Spleen (tissue), 11 donors: ENCODE data around the gene GALNTL6. TPM values are rescaled to one million over a fixed set of nuclear protein-coding genes. Genes with fewer than 3 reads are reported as not detected.

Source experiments
- DNase-seq: peaks from one replicate; pipeline ENCODE4 v3.0.0-alpha.2; 2020
- H3K27ac ChIP-seq, 8 donors: fragments of 200-600 bp; sonication (generic) in 7 of 8; 1 replicate in 4 of 8; 2 replicates in 4 of 8; pipeline versions ENCODE4 v1.5.0 to v1.8.0; 2016 to 2021; ENCODE audit warnings: inconsistent platforms in 4 of 8, mild to moderate bottlenecking in 4 of 8, moderate library complexity in 1 of 8
- H3K27me3 ChIP-seq, 7 donors: fragments of 200-600 bp; sonication (generic) in 6 of 7; replicated peaks in 1 of 7; 1 replicate in 4 of 7; 2 replicates in 3 of 7; pipeline versions ENCODE4 v1.5.0 to v1.8.0; 2016 to 2021; ENCODE audit warnings: inconsistent platforms in 3 of 7, mild to moderate bottlenecking in 1 of 7
- H3K36me3 ChIP-seq, 6 donors: fragments of 200-600 bp; sonication (generic) in 5 of 6; 1 replicate in 4 of 6; 2 replicates in 2 of 6; pipeline versions ENCODE4 v1.5.0 to v1.8.0; 2016 to 2021; ENCODE audit warnings: inconsistent platforms in 2 of 6
- H3K4me1 ChIP-seq, 6 donors: fragments of 200-600 bp; sonication (generic) in 5 of 6; 1 replicate in 3 of 6; 2 replicates in 3 of 6; pipeline versions ENCODE4 v1.5.0 to v1.8.0; 2016 to 2021; ENCODE audit warnings: inconsistent platforms in 3 of 6
- H3K4me3 ChIP-seq, 8 donors: fragments of 200-600 bp; sonication (generic) in 7 of 8; 1 replicate in 4 of 8; 2 replicates in 4 of 8; pipeline versions ENCODE4 v1.5.0 to v1.8.0; 2016 to 2021; ENCODE audit warnings: inconsistent platforms in 4 of 8, mild to moderate bottlenecking in 4 of 8, moderate library complexity in 2 of 8
- H3K9me3 ChIP-seq, 8 donors: fragments of 200-600 bp; sonication (generic) in 7 of 8; 1 replicate in 4 of 8; 2 replicates in 4 of 8; pipeline versions ENCODE4 v1.5.0 to v1.8.0; 2016 to 2021; ENCODE audit warnings: inconsistent platforms in 4 of 8
- POLR2A ChIP-seq, 3 donors: fragments of 450-650 bp; IDR thresholded peaks; one replicate each; pipeline ENCODE4 v1.5.1; 2017; ENCODE audit warnings: antibody characterized with exemption in 3 of 3, mild to moderate bottlenecking in 1 of 3
- POLR2AphosphoS5 ChIP-seq, 3 donors: sonication (generic); formaldehyde crosslinking; IDR thresholded peaks; one replicate each; pipeline ENCODE4 v1.5.1; 2017; ENCODE audit warnings: antibody characterized with exemption in 3 of 3
- WGBS, 5 donors: extraction: QIAGEN DNeasy Blood & Tissue Kit in 3 of 5; methylation state at CpG; one replicate each; pipeline versions ENCODE4 v1.1.5 to v1.1.7; 2013 to 2018; 5-methylcytosine and 5-hydroxymethylcytosine counted together
- intact Hi-C: fragments of 100-400 bp; cut with DNase I; formaldehyde crosslinking; loops from one replicate; pipeline ENCODE4 v1.15.0; 2023; ENCODE audit warnings: low total_unique reads
- polyA plus RNA-seq, 3 donors: library from polyadenylated mRNA; stranded (reverse); fragments of 200-250 nt; gene quantifications; one replicate each; pipeline ENCODE4 v1.2.1, GENCODE V29; 2013
- total RNA-seq, 7 donors: library from RNA; depleted of rRNA in 3 of 7; stranded (reverse); fragments of >200 nt in 3 of 7; fragmentation: NEBNext Ultra II Directional in 4 of 7; extraction: Animal tissue kit (Norgen Biotek cat#: 25700) in 4 of 7; gene quantifications; one replicate each; pipeline versions ENCODE4 v1.1.0 to v1.2.1, GENCODE V29; 2016 to 2021
- TF ChIP-seq, protein P1 (sequence below), 11 experiments: fragments of 200-600 bp in 7 of 11; fragments of 450-650 bp in 4 of 11; sonication (generic) in 4 of 11; IDR thresholded peaks in 8 of 11; conservative IDR thresholded peaks in 3 of 11; 1 replicate in 7 of 11; 2 replicates in 4 of 11; pipeline versions ENCODE4 v1.4.0 to v1.8.0; 2016 to 2021; ENCODE audit warnings: antibody characterized with exemption in 11 of 11, inconsistent platforms in 4 of 11, mild to moderate bottlenecking in 1 of 11
- donor health status: healthy with polysubstance abuse.
- donor health status: DM: no; HTN: no; CAD: no; lungs with moderate emphysema.
- donor health status: DM: no; HTN: no; CAD: no.
- donor health status: Bipolar disorder and iron deficiency.
- donor health status: healthy.
- donor health status: DM: no; HTN: no; CAD: no.
- donor health status: DM: yes; HTN: yes; CAD: no.

GALNTL6 gene
- total and polyA plus RNA-seq, 10 donors = 3.2 to 12.5 (median 7.1) TPM

DNA sequence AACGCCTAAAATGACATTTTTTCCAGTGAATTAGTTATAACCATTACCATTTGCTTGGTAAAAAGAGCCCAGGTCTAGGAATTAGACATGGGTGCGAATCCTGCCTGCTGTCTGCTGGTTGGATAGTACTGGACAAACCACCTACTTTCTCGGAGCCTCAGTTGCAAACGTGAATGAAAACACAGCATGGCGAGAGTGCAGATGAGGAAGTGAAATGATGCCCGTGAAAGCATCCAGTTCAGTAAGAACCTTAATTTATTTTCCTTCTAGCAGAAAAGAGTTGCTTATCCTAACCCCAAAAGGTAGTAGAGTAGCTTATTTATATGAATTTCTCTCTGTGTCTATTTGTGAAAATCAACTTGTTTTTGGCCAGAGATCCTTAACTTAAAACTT lies 1184.0 kb downstream of the GALNTL6 start:
- Histone ChIP-seq H3K27ac (no peak overlapping the region), H3K27me3 (no peaks in the 10 kb centered on the region), H3K9me3 (no peaks in the 10 kb centered on the region), H3K36me3 (no peaks in the 10 kb centered on the region), H3K4me3 (no peak overlapping the region), H3K4me1 (no peaks in the 10 kb centered on the region)
- DNase-seq = no peak
- intact Hi-C loops = no loop called here
- 79 to 88% (median 83%) methylated on average over 6 of the region's 6 CpGs for WGBS, 5 donors
- TF ChIP-seq POLR2A (IDR thresholded peaks at IDR 0.05) (no peak), POLR2AphosphoS5 (IDR thresholded peaks at IDR 0.05) (no peak)
- TF ChIP-seq, protein P1, sequence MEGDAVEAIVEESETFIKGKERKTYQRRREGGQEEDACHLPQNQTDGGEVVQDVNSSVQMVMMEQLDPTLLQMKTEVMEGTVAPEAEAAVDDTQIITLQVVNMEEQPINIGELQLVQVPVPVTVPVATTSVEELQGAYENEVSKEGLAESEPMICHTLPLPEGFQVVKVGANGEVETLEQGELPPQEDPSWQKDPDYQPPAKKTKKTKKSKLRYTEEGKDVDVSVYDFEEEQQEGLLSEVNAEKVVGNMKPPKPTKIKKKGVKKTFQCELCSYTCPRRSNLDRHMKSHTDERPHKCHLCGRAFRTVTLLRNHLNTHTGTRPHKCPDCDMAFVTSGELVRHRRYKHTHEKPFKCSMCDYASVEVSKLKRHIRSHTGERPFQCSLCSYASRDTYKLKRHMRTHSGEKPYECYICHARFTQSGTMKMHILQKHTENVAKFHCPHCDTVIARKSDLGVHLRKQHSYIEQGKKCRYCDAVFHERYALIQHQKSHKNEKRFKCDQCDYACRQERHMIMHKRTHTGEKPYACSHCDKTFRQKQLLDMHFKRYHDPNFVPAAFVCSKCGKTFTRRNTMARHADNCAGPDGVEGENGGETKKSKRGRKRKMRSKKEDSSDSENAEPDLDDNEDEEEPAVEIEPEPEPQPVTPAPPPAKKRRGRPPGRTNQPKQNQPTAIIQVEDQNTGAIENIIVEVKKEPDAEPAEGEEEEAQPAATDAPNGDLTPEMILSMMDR (IDR thresholded peaks at IDR 0.05 in 8 of 11, conservative IDR thresholded peaks at IDR 0.05 in 3 of 11) = no peak

DNA sequence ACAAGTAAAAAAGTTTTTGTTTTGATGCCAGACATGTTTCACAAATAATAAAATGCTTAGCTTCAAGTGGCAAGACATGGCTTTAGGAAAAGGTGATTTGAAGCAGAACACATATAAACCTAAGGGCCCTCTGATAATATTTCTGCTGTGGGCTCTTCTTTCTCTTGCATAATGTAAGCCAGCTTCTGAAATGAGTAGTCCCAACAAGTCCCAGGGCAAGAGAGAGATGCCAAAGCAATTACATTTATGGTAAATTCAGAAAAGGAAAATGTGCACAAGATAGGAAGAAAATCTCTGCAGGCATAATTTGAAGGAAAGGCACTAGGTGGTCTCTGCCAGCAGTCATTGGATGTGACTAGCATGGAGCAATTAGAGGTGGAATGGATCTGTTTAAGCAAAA lies 1184.7 kb downstream of the GALNTL6 start:
- H3K27me3 ChIP-seq = no peaks in the 10 kb centered on the region
- no peaks in the 10 kb centered on the region for H3K4me1 ChIP-seq
- no peak overlapping the region for H3K4me3 ChIP-seq
- intact Hi-C loops = no loop called here
- no peak overlapping the region for H3K27ac ChIP-seq
- TF ChIP-seq, protein P1 (IDR thresholded peaks at IDR 0.05 in 8 of 11, conservative IDR thresholded peaks at IDR 0.05 in 3 of 11) = no peak
- TF ChIP-seq POLR2A (IDR thresholded peaks at IDR 0.05) (no peak), POLR2AphosphoS5 (IDR thresholded peaks at IDR 0.05) (no peak)
- H3K9me3 ChIP-seq = no peaks in the 10 kb centered on the region
- DNase-seq = no peak
- no peaks in the 10 kb centered on the region for H3K36me3 ChIP-seq

DNA sequence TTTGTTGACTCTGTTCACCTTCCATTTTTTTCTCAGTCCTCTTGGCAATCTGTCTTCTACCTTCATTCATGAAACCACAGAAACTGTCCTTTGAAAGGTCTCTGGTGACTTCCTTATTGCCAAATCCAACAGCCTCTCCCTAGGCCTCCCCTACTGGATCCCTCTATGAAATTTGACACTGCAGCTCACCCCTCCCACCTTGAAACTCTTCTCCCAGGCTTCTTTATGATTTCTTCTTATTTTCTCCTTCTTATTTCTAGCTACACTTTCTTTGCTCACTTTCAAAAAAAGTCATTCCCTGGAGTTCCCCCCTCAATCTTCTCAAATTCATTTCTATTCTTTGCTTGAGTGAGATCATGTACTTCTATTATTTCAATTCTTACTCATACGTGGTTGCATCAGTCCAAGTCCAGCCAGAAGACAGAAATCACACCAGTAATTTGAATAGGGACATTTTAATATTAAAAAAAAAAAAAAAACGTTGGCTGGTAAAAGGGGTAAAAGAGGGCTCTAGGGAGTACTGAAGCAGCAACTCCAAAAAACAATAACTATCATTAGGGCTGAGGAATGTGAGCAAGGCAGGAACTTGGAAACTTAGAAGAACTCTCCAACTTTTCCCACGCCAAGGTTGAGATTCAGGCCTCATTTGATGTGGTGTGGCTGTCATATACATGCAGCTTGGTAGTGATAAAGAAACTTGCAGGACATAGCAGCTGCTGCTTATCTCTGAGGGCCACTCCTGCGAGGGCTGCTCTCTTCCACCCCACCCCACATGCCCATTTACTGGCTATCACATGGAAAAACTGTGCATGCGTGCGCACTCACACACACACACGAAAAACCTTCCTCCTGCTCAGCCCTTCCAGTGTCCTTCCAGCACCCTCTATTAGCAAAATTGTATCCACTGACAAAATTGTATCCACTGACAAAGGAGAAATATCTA lies 1185.6 kb downstream of the GALNTL6 start:
- TF ChIP-seq, protein P1 (IDR thresholded peaks at IDR 0.05 in 8 of 11, conservative IDR thresholded peaks at IDR 0.05 in 3 of 11) = no peak
- TF ChIP-seq POLR2A (IDR thresholded peaks at IDR 0.05) (no peak), POLR2AphosphoS5 (IDR thresholded peaks at IDR 0.05) (no peak)
- Histone ChIP-seq H3K9me3 (no peaks in the 10 kb centered on the region), H3K27ac (no peak overlapping the region), H3K36me3 (no peaks in the 10 kb centered on the region), H3K4me3 (no peak overlapping the region), H3K27me3 (no peaks in the 10 kb centered on the region), H3K4me1 (no peaks in the 10 kb centered on the region)
- no peak for DNase-seq
- intact Hi-C loops = no loop called here
- WGBS, 5 donors = 66 to 82% (median 68%) methylated on average over 7 of the region's 7 CpGs

DNA sequence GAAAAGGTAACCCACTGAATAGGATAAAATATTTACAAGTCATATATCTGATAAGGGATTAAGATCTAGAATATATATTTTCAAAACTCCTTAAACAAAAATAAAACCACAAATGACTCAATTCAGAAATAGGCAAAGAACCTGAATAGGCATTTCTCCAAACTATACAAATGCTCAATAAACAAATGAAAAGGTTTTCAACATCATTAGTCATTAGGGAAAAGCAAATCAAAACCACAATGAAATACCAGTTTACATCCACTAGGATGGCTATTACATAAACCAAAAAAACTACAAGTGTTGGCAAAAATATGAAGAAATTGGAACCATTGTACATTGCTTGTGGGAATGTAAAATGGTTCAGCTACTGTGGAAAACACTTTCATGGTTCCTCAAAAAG lies 1188.4 kb downstream of the GALNTL6 start:
- Histone ChIP-seq H3K4me1 (no peaks in the 10 kb centered on the region), H3K27ac (no peak overlapping the region), H3K27me3 (no peaks in the 10 kb centered on the region), H3K4me3 (no peak overlapping the region), H3K9me3 (no peaks in the 10 kb centered on the region), H3K36me3 (no peaks in the 10 kb centered on the region)
- DNase-seq = no peak
- intact Hi-C loops = no loop called here
- TF ChIP-seq POLR2AphosphoS5 (IDR thresholded peaks at IDR 0.05) (no peak), POLR2A (IDR thresholded peaks at IDR 0.05) (no peak)
- TF ChIP-seq, protein P1 (IDR thresholded peaks at IDR 0.05 in 8 of 11, conservative IDR thresholded peaks at IDR 0.05 in 3 of 11) = no peak
